GM12878 (cell line): ENCODE results near the gene UXT. TPM values are rescaled to one million over a fixed set of nuclear protein-coding genes. Genes with fewer than 3 reads are reported as not detected.

Experiments used
- ATAC-seq: fragments of 200-7000 bp; cut with Tn5 transposase; 3 replicates; pipeline ENCODE4 v1.9.1; 2020; ENCODE audit warnings: mild to moderate bottlenecking, moderate library complexity
- BruUV-seq: library from RNA; stranded (reverse); fragments of 400-500 nt; replicated peaks from 2 replicates; lab custom pipeline; 2021; lab: Mats Ljungman, UMichigan
- CTCF ChIA-PET: fragments of 300-600 bp; sonication (Branson Sonifier 250); formaldehyde crosslinking; extraction: SDS; loops from one replicate; lab custom pipeline; 2021; ENCODE audit warnings: inconsistent platforms; lab: Yijun Ruan, JAX
- POLR2A ChIA-PET: fragments of 350-600 bp; formaldehyde crosslinking; extraction: SDS; loops from one replicate; lab custom pipeline; 2021; ENCODE audit warnings: inconsistent platforms; lab: Charles Lee
- RAD21 ChIA-PET: fragments of 300-600 bp; sonication (Branson Sonifier 250); formaldehyde crosslinking; loops from one replicate; lab custom pipeline; 2023; ENCODE audit warnings: antibody characterized with exemption; ENCODE audit not compliant: unreplicated experiment; lab: Charles Lee
- SMC1A ChIA-PET: fragments of 300-600 bp; sonication (Branson Sonifier 250); formaldehyde crosslinking; loops from one replicate; lab custom pipeline; 2023; ENCODE audit not compliant: unreplicated experiment, uncharacterized antibody; lab: Charles Lee
- DNase-seq: peaks from one replicate; pipeline ENCODE4 v3.0.0-alpha.2; 2011; ENCODE audit warnings: low read depth, low spot score
- FAIRE-seq: peaks from 3 replicates; lab custom pipeline; 2011; peaks lifted over from hg19 to GRCh38; lab: Jason Lieb, UNC
- H2AFZ ChIP-seq: 2 replicates; pipeline ENCODE4 v1.6.0; 2011; ENCODE audit warnings: low read depth, low read length, control low read depth; ENCODE audit not compliant: control insufficient read depth
- H3K27ac ChIP-seq: 2 replicates; pipeline ENCODE4 v1.5.1; 2011; ENCODE audit warnings: control low read depth; ENCODE audit not compliant: control insufficient read depth, insufficient read depth
- H3K27me3 ChIP-seq, 2 experiments: replicated peaks in 1 of 2; 2 replicates each; pipeline versions ENCODE4 v1.6.0 to v1.6.1; 2011; ENCODE audit warnings: low read length in 1 of 2; ENCODE audit not compliant: control insufficient read depth in 2 of 2, insufficient read depth in 2 of 2
- H3K36me3 ChIP-seq, 2 experiments: 2 replicates each; pipeline ENCODE4 v1.5.1; 2011; ENCODE audit warnings: low read length in 1 of 2; ENCODE audit not compliant: control insufficient read depth in 2 of 2, insufficient read depth in 2 of 2
- H3K4me1 ChIP-seq: 2 replicates; pipeline ENCODE4 v1.6.1; 2011; ENCODE audit warnings: mild to moderate bottlenecking, low read length, moderate library complexity, mixed read lengths; ENCODE audit not compliant: control insufficient read depth, insufficient read depth
- H3K4me2 ChIP-seq: 2 replicates; pipeline ENCODE4 v1.6.0; 2011; ENCODE audit warnings: control low read depth; ENCODE audit not compliant: control insufficient read depth, insufficient read depth
- H3K4me3 ChIP-seq: fragments of 200-600 bp; sonication (generic); 2 replicates; pipeline ENCODE4 v1.5.1; 2016
- H3K79me2 ChIP-seq: 2 replicates; pipeline ENCODE4 v1.6.0; 2011; ENCODE audit warnings: low read length; ENCODE audit not compliant: control insufficient read depth, insufficient read depth
- H3K9ac ChIP-seq: 2 replicates; pipeline ENCODE4 v1.8.0; 2011; ENCODE audit warnings: low read length, control low read depth, mixed read lengths; ENCODE audit not compliant: control insufficient read depth, insufficient read depth
- H3K9me3 ChIP-seq: replicated peaks from 3 replicates; pipeline ENCODE4 v1.5.1; 2011; ENCODE audit warnings: mild to moderate bottlenecking, low read length; ENCODE audit not compliant: control insufficient read depth, insufficient read depth
- H4K20me1 ChIP-seq: 2 replicates; pipeline ENCODE4 v1.6.0; 2011; ENCODE audit not compliant: control insufficient read depth, insufficient read depth
- EED ChIP-seq: sonication (generic); IDR thresholded peaks from 2 replicates; pipeline ENCODE4 v1.6.1; 2016; ENCODE audit warnings: antibody characterized with exemption, low read depth
- ETV6 ChIP-seq, 2 experiments: fragments of 450-650 bp in 1 of 2; IDR thresholded peaks in 1 of 2; conservative IDR thresholded peaks in 1 of 2; 2 replicates each; pipeline ENCODE4 v1.6.1; 2014; ENCODE audit warnings: antibody characterized with exemption in 1 of 2, borderline replicate concordance in 1 of 2, low read depth in 1 of 2, mild to moderate bottlenecking in 1 of 2, moderate library complexity in 1 of 2
- GATAD2B ChIP-seq: fragments of 450-650 bp; conservative IDR thresholded peaks from 2 replicates; pipeline ENCODE4 v1.6.1; 2017; ENCODE audit warnings: low read depth, mild to moderate bottlenecking, moderate library complexity
- IKZF1 ChIP-seq: fragments of 450-650 bp; conservative IDR thresholded peaks from 2 replicates; pipeline ENCODE4 v1.6.1; 2017; ENCODE audit warnings: antibody characterized with exemption, mild to moderate bottlenecking
- PML ChIP-seq: IDR thresholded peaks from 2 replicates; pipeline ENCODE4 v1.6.1; 2012; ENCODE audit warnings: low read length, inconsistent platforms
- RBBP5 ChIP-seq: fragments of 200-600 bp; sonication (generic); conservative IDR thresholded peaks from 2 replicates; pipeline ENCODE4 v1.6.1; 2016
- TAF1 ChIP-seq: IDR thresholded peaks from 2 replicates; pipeline ENCODE4 v1.6.1; 2011; ENCODE audit warnings: mild to moderate bottlenecking, low read depth, low read length, borderline replicate concordance
- WGBS: methylation state at CpG from one replicate; pipeline ENCODE4 v1.1.6; 2016; ENCODE audit warnings: low lambda C conversion rate; ENCODE audit not compliant: insufficient replicate concordance, insufficient coverage; ENCODE audit errors: missing lambda C conversion rate; 5-methylcytosine and 5-hydroxymethylcytosine counted together
- in situ Hi-C: fragments of 300-500 bp; cut with MboI; formaldehyde crosslinking; loops from 9 replicates; pipeline ENCODE4 v1.14.3; 2018; ENCODE audit warnings: mixed read lengths
- intact Hi-C: fragments of 100-400 bp; cut with micrococcal nuclease; formaldehyde crosslinking; loops from one replicate; pipeline ENCODE4 v1.14.2; 2022; ENCODE audit not compliant: unreplicated experiment
- polyA plus RNA-seq, 11 experiments: library from polyadenylated mRNA; depleted of rRNA in 4 of 11; unstranded in 6 of 11; stranded (reverse) in 5 of 11; fragments of >200 nt; fragmentation: Nextera tagmentation in 4 of 11; fragmentation: Illumina TruSeq in 1 of 11; extraction: Ambion mirVana in 4 of 11; extraction: Trizol in 1 of 11; gene quantifications; 1 replicate in 1 of 11; 2 replicates in 10 of 11; pipeline versions ENCODE4 v1.2.1 to v1.2.3, GENCODE V29; 2011 to 2016; ENCODE audit warnings: inconsistent platforms in 2 of 11, missing spikeins in 2 of 11, low read depth in 1 of 11
- total RNA-seq, 4 experiments: library from RNA; depleted of rRNA in 3 of 4; stranded (reverse); fragments of >200 nt in 3 of 4; fragmentation: Illumina TruSeq in 1 of 4; extraction: Trizol in 1 of 4; gene quantifications; 2 replicates each; pipeline versions ENCODE4 v1.2.1 to v1.2.3, GENCODE V29; 2013 to 2021
- TF ChIP-seq, protein P1 (sequence below): fragments of 450-650 bp; formaldehyde crosslinking; IDR thresholded peaks from 2 replicates; pipeline ENCODE4 v1.5.0; 2022; ENCODE audit warnings: mild to moderate bottlenecking, missing genetic modification characterization

The UXT gene
- total and polyA plus RNA-seq, 10 of the 15 experiments (the other 5 are each of a cell fraction or from before 2014, with no cell fraction given), result 105 to 245 (median 206) TPM

DNA sequence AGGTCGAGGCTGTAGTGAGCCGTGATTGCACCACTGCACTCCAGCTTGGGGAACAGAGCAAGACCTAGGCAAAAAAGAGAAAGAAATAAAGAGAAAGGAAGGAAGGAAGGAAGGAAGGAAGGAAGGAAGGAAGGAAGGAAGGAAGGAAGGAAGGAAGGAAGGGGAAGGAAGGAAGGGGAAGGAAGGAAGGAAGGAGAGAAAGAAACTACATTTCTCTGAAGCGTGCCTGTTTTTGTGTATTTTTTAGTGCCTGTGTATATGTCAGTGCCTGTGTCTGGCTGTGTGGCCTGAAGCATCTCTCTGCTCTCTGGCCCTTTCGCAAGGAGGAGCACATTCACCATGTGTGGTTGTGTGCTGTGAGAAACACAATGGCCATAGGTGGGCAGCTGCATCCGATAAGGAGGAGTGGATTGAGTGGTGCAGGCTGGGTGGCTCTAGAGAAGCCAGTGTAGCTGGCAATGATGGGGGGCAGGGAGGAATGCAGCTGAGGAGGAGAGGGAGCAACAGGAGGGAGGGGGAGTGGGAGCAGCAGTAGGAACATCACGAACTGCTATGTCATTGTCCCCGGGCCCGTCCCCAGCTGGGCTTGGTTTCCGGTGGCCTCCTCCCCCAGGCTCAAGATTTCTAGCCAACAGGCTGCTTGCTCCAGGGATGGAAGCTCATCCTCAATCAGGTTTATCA is 50.7 kb downstream of the UXT start:
- ChIA-PET RAD21 (no interaction called here), SMC1A (no interaction called here), POLR2A (interaction anchor here (0.5 kb wide), 1 partner anchor 336 kb away, joined by 5 read pairs; no protein-coding TSS in a partner anchor), CTCF (no interaction called here)
- Histone ChIP-seq H3K4me1 (no peaks in the 10 kb centered on the region), H3K9me3 (no peaks in the 10 kb centered on the region), H3K4me2 (no peak overlapping the region), H3K27me3 (no peaks in the 10 kb centered on the region), H3K9ac (no peak overlapping the region), H2AFZ (no peak overlapping the region), H3K4me3 (no peak overlapping the region), H3K27ac (no peak overlapping the region), H3K79me2 (no peaks in the 10 kb centered on the region), H4K20me1 (no peaks in the 10 kb centered on the region), H3K36me3 (no peaks in the 10 kb centered on the region)
- in situ Hi-C loops, result no loop called here
- DNase-seq (no peak), FAIRE-seq (no peak), ATAC-seq (no peak)
- no TSS peak for BruUV-seq
- WGBS, result 47% methylated on average over 9 of the region's 9 CpGs
- no peak for TF ChIP-seq GATAD2B
- TF ChIP-seq PML, result no peak
- TF ChIP-seq, protein P1, sequence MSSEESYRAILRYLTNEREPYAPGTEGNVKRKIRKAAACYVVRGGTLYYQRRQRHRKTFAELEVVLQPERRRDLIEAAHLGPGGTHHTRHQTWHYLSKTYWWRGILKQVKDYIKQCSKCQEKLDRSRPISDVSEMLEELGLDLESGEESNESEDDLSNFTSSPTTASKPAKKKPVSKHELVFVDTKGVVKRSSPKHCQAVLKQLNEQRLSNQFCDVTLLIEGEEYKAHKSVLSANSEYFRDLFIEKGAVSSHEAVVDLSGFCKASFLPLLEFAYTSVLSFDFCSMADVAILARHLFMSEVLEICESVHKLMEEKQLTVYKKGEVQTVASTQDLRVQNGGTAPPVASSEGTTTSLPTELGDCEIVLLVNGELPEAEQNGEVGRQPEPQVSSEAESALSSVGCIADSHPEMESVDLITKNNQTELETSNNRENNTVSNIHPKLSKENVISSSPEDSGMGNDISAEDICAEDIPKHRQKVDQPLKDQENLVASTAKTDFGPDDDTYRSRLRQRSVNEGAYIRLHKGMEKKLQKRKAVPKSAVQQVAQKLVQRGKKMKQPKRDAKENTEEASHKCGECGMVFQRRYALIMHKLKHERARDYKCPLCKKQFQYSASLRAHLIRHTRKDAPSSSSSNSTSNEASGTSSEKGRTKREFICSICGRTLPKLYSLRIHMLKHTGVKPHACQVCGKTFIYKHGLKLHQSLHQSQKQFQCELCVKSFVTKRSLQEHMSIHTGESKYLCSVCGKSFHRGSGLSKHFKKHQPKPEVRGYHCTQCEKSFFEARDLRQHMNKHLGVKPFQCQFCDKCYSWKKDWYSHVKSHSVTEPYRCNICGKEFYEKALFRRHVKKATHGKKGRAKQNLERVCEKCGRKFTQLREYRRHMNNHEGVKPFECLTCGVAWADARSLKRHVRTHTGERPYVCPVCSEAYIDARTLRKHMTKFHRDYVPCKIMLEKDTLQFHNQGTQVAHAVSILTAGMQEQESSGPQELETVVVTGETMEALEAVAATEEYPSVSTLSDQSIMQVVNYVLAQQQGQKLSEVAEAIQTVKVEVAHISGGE (CRISPR knock-in tag), result no peak
- no peak for TF ChIP-seq IKZF1
- TF ChIP-seq TAF1, result no peak
- TF ChIP-seq ETV6 (conservative IDR thresholded peaks at IDR 0.05 in 1 of 2, IDR thresholded peaks at IDR 0.05 in 1 of 2; ENCODE audit: borderline replicate concordance in 1 of 2, low read depth in 1 of 2), result peak in 1 of 2 experiments; percentile 45; a peak in 1 of 4 replicates
- no peak for TF ChIP-seq EED
- TF ChIP-seq RBBP5, result no peak
- intact Hi-C loops, result no loop called here
